HG03045 (cell line): Measurements from ENCODE around the gene SVBP.

Source experiments
- ATAC-seq: cut with Tn5 transposase; IDR thresholded peaks from one replicate; pipeline ENCODE4 v1.9.1; 2021; ENCODE audit warnings: mild to moderate bottlenecking, moderate library complexity; ENCODE audit not compliant: unreplicated experiment

SVBP gene

DNA sequence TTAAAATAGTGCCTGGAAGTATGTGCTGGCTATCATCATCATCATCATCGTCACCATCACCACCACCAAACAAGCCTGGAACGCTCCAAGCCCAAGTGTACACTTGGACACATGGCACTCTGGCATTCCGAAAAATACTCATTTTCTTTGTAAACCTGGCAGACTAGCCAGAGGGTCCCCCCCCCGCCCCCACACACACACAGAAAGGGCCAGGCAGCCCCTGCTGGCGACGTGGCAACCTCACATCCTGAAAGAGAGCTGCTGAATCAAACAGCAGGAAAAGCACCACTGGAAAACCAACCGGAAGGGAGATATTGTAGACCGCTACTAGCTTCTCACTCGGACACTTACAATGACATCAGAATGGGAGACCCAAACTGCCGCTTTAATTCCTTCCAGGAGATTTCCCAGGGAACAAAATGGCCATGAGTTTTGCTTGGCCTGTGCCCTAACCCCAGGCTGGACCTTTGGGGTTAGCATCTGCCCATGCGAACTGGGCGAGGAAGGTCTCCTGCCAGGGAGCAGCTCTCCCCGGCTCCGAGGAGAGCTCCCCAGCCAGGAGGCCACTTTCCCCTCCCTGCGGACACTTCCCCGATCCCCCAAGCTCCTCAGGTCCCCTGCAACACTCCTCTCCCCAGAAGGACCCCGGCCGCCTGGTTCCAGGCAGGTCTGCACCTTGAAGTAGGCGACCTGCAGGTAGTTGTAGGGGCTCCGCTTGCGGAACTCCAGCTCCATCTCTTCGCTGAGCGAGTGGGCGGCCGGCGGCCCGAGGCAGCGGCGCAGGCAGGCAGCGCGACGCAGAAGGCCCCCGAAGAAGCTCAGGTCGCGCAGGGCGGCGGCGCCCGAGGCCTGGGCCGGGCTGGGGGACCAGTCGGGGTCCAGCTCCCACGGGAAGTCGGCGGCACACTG lies 51.1 kb downstream of the SVBP start:
- ATAC-seq, result peak; percentile 23

DNA sequence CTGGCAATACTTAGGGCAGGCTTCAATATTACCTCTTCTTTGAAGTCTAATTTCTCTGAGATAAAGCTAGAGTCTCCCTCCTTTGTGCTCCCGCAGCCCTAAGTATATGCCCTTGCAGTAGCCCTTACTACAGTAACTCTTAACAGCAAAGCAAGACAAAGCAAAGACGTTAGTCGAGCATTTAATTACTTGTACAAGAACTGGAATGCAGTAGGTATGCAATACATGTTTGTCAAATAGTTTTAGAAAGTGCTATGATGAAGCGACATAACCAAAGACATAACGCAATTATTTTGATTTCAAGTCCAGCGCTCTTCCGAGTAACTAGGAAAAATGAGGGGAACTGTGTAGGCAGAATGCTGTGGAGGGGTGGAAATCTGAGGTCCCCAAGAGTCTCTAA lies 51.9 kb downstream of the SVBP start:
- no peak for ATAC-seq

DNA sequence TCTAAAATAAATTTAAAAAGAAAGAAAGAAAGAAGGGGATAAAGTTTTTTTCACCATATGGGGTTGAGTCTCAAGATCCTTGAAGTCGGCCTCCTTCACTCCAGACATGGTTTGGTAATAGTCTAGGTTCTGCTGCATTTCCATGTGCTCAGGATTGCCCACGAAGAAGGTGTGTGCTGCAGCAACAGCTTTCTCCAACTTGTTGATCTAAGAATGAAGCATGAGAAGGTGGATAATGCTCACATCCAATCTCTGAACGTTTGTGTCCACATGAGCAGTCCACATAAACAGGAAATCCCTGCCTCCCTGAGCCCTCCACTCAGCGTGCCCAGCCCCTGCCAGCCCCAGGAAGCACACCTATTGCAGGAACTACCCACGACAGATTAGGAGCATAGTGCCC lies 54.9 kb downstream of the SVBP start:
- ATAC-seq, result no peak

DNA sequence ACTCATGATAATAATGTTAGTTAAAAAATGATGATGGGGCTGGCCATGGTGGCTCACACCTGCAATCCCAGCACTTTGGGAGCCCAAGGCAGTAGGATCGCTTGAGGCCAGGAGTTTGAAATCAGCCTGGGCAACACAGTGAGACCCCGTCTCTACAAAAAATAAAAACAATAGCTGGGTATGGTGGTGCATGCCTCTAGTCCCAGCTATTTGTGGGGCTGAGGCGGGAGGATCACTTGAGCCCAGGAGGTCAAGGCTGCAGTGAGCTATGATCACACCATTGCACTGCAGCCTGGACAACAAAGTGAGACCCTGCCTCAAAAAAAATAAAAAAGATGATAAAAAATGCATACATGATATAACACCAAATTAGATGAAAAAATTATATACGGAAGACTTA lies 55.6 kb downstream of the SVBP start:
- no peak for ATAC-seq

DNA sequence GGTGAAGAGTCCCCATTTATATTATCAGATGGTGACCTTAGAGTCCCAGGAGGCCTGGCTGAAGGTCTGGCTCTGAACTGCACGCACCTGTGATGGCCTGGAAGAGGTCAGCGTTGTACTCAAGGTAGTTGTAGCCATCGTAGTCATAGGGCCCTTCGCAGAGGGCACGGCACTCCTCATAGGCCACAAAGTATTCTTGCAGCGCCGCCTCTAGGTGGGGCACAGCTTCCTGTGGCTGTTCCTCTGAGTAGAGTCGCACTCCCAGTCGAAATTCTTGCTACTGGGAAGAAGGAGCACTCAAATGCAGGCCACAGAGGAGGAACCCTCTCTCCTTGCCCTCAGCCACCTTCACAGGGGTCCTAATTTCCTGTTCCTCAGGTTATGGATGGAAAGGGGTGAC lies 58.1 kb downstream of the SVBP start:
- no peak for ATAC-seq

DNA sequence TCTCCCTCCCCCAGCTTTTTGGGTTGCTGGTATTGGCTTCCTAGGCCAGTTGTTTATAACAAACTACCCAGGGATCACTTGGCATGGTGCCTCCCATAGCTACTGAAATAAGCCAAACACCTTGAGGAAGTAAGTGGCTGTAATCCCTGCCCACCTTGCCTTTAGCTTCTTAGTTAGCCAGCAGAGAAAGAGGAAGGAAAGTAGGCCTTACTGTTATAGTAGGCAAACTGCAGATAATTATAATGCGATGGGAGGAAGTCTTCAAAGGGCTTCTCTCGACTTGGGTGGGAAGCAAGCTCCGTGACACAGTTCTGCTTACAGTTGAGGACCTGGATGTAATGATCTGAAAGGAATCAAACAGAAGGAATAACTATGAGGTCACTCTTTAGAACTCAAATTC lies 58.6 kb downstream of the SVBP start:
- ATAC-seq, result no peak

DNA sequence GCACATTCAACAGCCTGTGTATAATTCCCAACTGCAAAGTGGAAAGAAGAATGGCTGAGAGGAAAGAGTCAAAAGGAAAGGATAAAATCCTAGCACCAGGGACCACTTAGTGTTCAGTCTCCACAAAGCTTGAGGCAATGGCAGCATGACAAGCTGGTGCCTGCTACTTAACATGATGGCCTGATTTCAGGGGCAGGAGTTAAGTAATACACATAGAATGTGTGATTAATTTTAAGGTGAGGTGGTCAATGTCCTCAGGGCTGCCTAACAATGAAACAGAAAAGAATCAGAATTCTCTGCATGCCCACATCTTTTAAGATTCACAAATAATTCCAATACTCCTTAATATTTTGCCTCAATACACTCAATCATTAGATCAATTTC lies 59.3 kb downstream of the SVBP start:
- ATAC-seq, result no peak
